Measurements from ENCODE around the gene EGF. TPM values are rescaled to one million over a fixed set of nuclear protein-coding genes. Genes with fewer than 3 reads are reported as not detected.

Gene EGF
- polyA plus RNA-seq, result not detected in 2 replicates

DNA sequence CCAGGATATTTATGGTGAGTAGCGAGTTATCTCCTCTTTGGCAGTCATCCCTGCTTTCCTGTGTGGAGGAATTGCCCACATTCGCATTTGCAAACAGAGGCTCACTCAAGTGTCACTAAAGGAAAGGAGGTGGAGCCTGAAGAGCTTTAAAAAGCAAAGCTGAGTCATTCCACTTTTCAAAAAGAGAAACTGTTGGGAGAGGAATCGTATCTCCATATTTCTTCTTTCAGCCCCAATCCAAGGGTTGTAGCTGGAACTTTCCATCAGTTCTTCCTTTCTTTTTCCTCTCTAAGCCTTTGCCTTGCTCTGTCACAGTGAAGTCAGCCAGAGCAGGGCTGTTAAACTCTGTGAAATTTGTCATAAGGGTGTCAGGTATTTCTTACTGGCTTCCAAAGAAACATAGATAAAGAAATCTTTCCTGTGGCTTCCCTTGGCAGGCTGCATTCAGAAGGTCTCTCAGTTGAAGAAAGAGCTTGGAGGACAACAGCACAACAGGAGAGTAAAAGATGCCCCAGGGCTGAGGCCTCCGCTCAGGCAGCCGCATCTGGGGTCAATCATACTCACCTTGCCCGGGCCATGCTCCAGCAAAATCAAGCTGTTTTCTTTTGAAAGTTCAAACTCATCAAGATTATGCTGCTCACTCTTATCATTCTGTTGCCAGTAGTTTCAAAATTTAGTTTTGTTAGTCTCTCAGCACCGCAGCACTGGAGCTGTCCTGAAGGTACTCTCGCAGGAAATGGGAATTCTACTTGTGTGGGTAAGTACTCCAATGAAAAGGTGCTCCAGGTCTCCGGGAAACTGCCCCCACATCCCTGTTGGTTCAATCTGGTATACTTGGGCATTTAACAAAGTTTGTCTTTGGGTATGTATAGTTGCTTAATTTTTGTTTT lies at the start of gene EGF:
Gene EGF, plus strand, starts transcription at position 178 of the 890 bp plus-strand sequence. Its CDS starts 453 bp downstream, at position 631.

Other genes with a start within 250 kb of the EGF start
- 6.1 TPM in 1 of 2 replicates, not detected in the other for gene CASP6, start 209.4 kb upstream of the EGF start, polyA plus RNA-seq
- gene PLA2G12A, start 182.8 kb upstream of the EGF start, polyA plus RNA-seq, result 25.7 and 39.9 TPM in 2 replicates
- gene CFI, start 110.9 kb upstream of the EGF start, polyA plus RNA-seq, result not detected in 2 replicates
- gene GAR1, start 97.1 kb upstream of the EGF start, polyA plus RNA-seq, result 5.6 and 6.5 TPM in 2 replicates
- gene RRH, start 84.9 kb upstream of the EGF start, polyA plus RNA-seq, result 0.38 and 0.89 TPM in 2 replicates
- gene LRIT3, start 64.8 kb upstream of the EGF start, polyA plus RNA-seq, result 0.08 and 0.54 TPM in 2 replicates

Data from Purkinje cell (primary cell).